IMR-90 (cell line): ENCODE results near the gene B3GALT6. TPM values are rescaled to one million over a fixed set of nuclear protein-coding genes. Genes with fewer than 3 reads are reported as not detected.

Experiments
- ATAC-seq: fragments of 200-7000 bp; cut with Tn5 transposase; 2 replicates; pipeline ENCODE4 v1.9.1; 2020; ENCODE audit warnings: low read depth, mild to moderate bottlenecking, moderate library complexity
- BruUV-seq: library from RNA; stranded (reverse); fragments of 400-500 nt; replicated peaks from 2 replicates; lab custom pipeline; 2021; lab: Mats Ljungman, UMichigan
- CTCF ChIA-PET: fragments of 300-600 bp; formaldehyde crosslinking; extraction: SDS; loops from one replicate; lab custom pipeline; 2021; ENCODE audit warnings: antibody characterized with exemption; lab: Yijun Ruan, JAX
- POLR2A ChIA-PET: fragments of 300-600 bp; sonication (Branson Sonifier 250); formaldehyde crosslinking; loops from one replicate; lab custom pipeline; 2022; ENCODE audit warnings: antibody characterized with exemption; ENCODE audit not compliant: unreplicated experiment; lab: Charles Lee
- DNase-seq: peaks from one replicate; pipeline ENCODE4 v3.0.0; 2013
- H2AFZ ChIP-seq: replicated peaks from 2 replicates; pipeline ENCODE3; 2013; ENCODE audit warnings: low read length, mild to moderate bottlenecking; ENCODE audit not compliant: poor library complexity
- H2AK5ac ChIP-seq: 2 replicates; pipeline ENCODE4 v1.6.1; 2013; ENCODE audit warnings: low read depth, low read length, inconsistent platforms
- H2AK9ac ChIP-seq: replicated peaks from 2 replicates; pipeline ENCODE3; 2013; ENCODE audit warnings: mild to moderate bottlenecking, low read depth, low read length, moderate library complexity; ENCODE audit not compliant: poor library complexity
- H2BK120ac ChIP-seq: 2 replicates; pipeline ENCODE4 v1.6.1; 2013; ENCODE audit warnings: low read depth, low read length, inconsistent platforms
- H2BK15ac ChIP-seq: 3 replicates; pipeline ENCODE4 v1.6.1; 2013; ENCODE audit warnings: low read depth, low read length, inconsistent platforms
- H2BK20ac ChIP-seq: 2 replicates; pipeline ENCODE4 v1.6.1; 2013; ENCODE audit warnings: low read depth, mild to moderate bottlenecking, inconsistent platforms, low read length, moderate library complexity
- H2BK5ac ChIP-seq: 2 replicates; pipeline ENCODE4 v1.6.1; 2013; ENCODE audit warnings: mild to moderate bottlenecking, low read depth, low read length, inconsistent platforms; ENCODE audit not compliant: poor library complexity, severe bottlenecking
- H3K14ac ChIP-seq: replicated peaks from 2 replicates; pipeline ENCODE4 v1.6.1; 2013; ENCODE audit warnings: low read depth, low read length, inconsistent platforms
- H3K18ac ChIP-seq: 2 replicates; pipeline ENCODE4 v1.6.1; 2013; ENCODE audit warnings: low read depth, low read length, control low read depth
- H3K23ac ChIP-seq: 2 replicates; pipeline ENCODE4 v1.6.1; 2013; ENCODE audit warnings: low read depth, low read length, inconsistent platforms
- H3K27ac ChIP-seq: 2 replicates; pipeline ENCODE4 v1.5.1; 2013; ENCODE audit warnings: mild to moderate bottlenecking, control low read depth, low read length; ENCODE audit not compliant: insufficient read depth
- H3K27me3 ChIP-seq: 2 replicates; pipeline ENCODE4 v1.6.1; 2013; ENCODE audit warnings: low read length; ENCODE audit not compliant: control insufficient read depth, insufficient read depth
- H3K36me3 ChIP-seq: 2 replicates; pipeline ENCODE4 v1.6.1; 2013; ENCODE audit warnings: low read length, mixed read lengths; ENCODE audit not compliant: control insufficient read depth, insufficient read depth
- H3K4ac ChIP-seq: 2 replicates; pipeline ENCODE4 v1.6.1; 2013; ENCODE audit warnings: low read depth, low read length, inconsistent platforms
- H3K4me1 ChIP-seq: 2 replicates; pipeline ENCODE4 v1.6.1; 2013; ENCODE audit warnings: low read length, mixed read lengths; ENCODE audit not compliant: control insufficient read depth, insufficient read depth
- H3K4me2 ChIP-seq: 2 replicates; pipeline ENCODE4 v1.6.1; 2013; ENCODE audit warnings: low read depth, mild to moderate bottlenecking, control low read depth, low read length, moderate library complexity
- H3K4me3 ChIP-seq: 2 replicates; pipeline ENCODE4 v1.5.1; 2013; ENCODE audit warnings: low read depth, mild to moderate bottlenecking, control low read depth, low read length, moderate library complexity; ENCODE audit not compliant: insufficient read depth
- H3K56ac ChIP-seq: 2 replicates; pipeline ENCODE4 v1.6.1; 2013; ENCODE audit warnings: low read length, inconsistent platforms; ENCODE audit not compliant: insufficient read depth; ENCODE audit errors: extremely low read depth
- H3K79me1 ChIP-seq, 2 experiments: 2 replicates each; pipeline ENCODE4 v1.6.1; 2013; ENCODE audit warnings: low read length in 2 of 2, inconsistent platforms in 1 of 2, low read depth in 1 of 2
- H3K9ac ChIP-seq: 2 replicates; pipeline ENCODE4 v1.6.1; 2013; ENCODE audit warnings: low read depth, low read length, control low read depth
- H3K9me1 ChIP-seq: 2 replicates; pipeline ENCODE4 v1.6.1; 2013; ENCODE audit warnings: low read length, inconsistent platforms; ENCODE audit not compliant: insufficient read depth
- H3K9me3 ChIP-seq: 2 replicates; pipeline ENCODE4 v1.6.1; 2013; ENCODE audit warnings: low read length; ENCODE audit not compliant: control insufficient read depth, insufficient read depth
- H4K20me1 ChIP-seq: 2 replicates; pipeline ENCODE4 v1.6.1; 2013; ENCODE audit warnings: low read length, inconsistent platforms; ENCODE audit not compliant: insufficient read depth
- H4K5ac ChIP-seq: 2 replicates; pipeline ENCODE4 v1.6.1; 2013; ENCODE audit warnings: mild to moderate bottlenecking, low read depth, low read length, control low read depth
- H4K8ac ChIP-seq, 2 experiments: 2 replicates each; pipeline ENCODE4 v1.6.1; 2013; ENCODE audit warnings: low read depth in 2 of 2, low read length in 2 of 2, control low read depth in 1 of 2, inconsistent platforms in 1 of 2
- H4K91ac ChIP-seq: 2 replicates; pipeline ENCODE4 v1.6.1; 2013; ENCODE audit warnings: low read depth, low read length, inconsistent platforms; ENCODE audit not compliant: insufficient read depth
- BHLHE40 ChIP-seq: fragments of 150-350 bp; IDR thresholded peaks from 2 replicates; pipeline ENCODE4 v1.6.1; 2016; ENCODE audit warnings: mild to moderate bottlenecking, low read depth, low read length
- FOS ChIP-seq: fragments of 150-350 bp; IDR thresholded peaks from 2 replicates; pipeline ENCODE4 v1.6.1; 2016; ENCODE audit warnings: low read depth, low read length
- MAFK ChIP-seq: IDR thresholded peaks from 2 replicates; pipeline ENCODE4 v1.6.1; 2012; ENCODE audit warnings: low read depth, low read length, improper control_type of control experiment
- NFE2L2 ChIP-seq: fragments of 150-350 bp; IDR thresholded peaks from 2 replicates; pipeline ENCODE4 v1.6.1; 2016; ENCODE audit warnings: low read depth, mild to moderate bottlenecking, low read length
- POLR2A ChIP-seq: IDR thresholded peaks from 2 replicates; pipeline ENCODE4 v1.6.1; 2012; ENCODE audit warnings: mild to moderate bottlenecking, low read depth, low read length
- SMC3 ChIP-seq: fragments of 150-350 bp; IDR thresholded peaks from 2 replicates; pipeline ENCODE4 v1.6.1; 2016; ENCODE audit warnings: low read depth, mild to moderate bottlenecking, antibody characterized with exemption, low read length, moderate library complexity
- WGBS, 2 experiments: methylation state at CpG; one replicate each; pipeline versions ENCODE4 v1.1.5 to v1.1.7; 2013; ENCODE audit warnings: missing lambda C conversion rate in 2 of 2; ENCODE audit not compliant: insufficient read length in 1 of 2; ENCODE audit errors: extremely low coverage in 2 of 2; 5-methylcytosine and 5-hydroxymethylcytosine counted together
- dilution Hi-C: fragments of 300-500 bp; cut with HindIII; formaldehyde crosslinking; loops from one replicate; pipeline ENCODE4 v1.14.3; 2018; ENCODE audit warnings: low sequenced_read_pairs; ENCODE audit not compliant: unreplicated experiment
- in situ Hi-C: fragments of 300-500 bp; cut with MboI; formaldehyde crosslinking; loops from 3 replicates; pipeline ENCODE4 v1.14.3; 2019; ENCODE audit warnings: low sequenced_read_pairs, inconsistent platforms, mixed read lengths
- intact Hi-C: fragments of 100-400 bp; cut with micrococcal nuclease; formaldehyde crosslinking; loops from 2 replicates; pipeline ENCODE4 v1.10.0; 2022
- polyA plus RNA-seq, 3 experiments: library from polyadenylated mRNA; depleted of rRNA; stranded (reverse); fragments of >200 nt; gene quantifications; 2 replicates each; pipeline ENCODE4 v1.2.3, GENCODE V29; 2012; ENCODE audit warnings: low replicate concordance in 1 of 3
- total RNA-seq: library from RNA; depleted of rRNA; stranded (reverse); fragments of >200 nt; gene quantifications from 2 replicates; pipeline ENCODE4 v1.2.3, GENCODE V29; 2012
- TF ChIP-seq, protein P1 (sequence below): conservative IDR thresholded peaks from 2 replicates; pipeline ENCODE4 v1.5.1; 2012; ENCODE audit warnings: mild to moderate bottlenecking, low read depth, low read length, improper control_type of control experiment
- TF ChIP-seq, protein P2 (sequence below): fragments of 150-350 bp; IDR thresholded peaks from 2 replicates; pipeline ENCODE4 v1.6.1; 2017; ENCODE audit warnings: mild to moderate bottlenecking, antibody characterized with exemption, low read length, low read depth

B3GALT6 gene
- total and polyA plus RNA-seq, 2 of the 4 experiments (the other 2 are of a cell fraction): 12.2 to 23.0 TPM

DNA sequence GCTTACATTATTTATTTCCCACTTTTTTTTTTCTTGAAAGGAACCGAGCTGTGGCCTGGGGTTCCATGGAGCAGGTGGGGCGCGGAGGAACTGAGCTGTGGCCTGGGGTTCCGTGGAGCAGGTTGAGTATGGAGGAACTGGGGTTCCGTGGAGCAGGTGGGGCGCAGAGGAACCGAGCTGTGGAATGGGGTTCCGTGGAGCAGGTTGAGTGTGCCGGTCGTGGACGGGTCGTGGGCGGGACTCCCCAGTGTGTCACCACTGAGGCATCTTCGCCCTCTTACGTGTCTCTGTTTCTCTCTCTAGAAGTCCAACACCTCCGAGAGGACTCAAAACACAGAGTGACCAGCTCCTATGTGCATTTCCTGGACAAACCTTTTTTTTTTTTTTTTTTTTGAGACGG lies 47.0 kb downstream of the B3GALT6 start:
- peaks cover 22% of the 10 kb centered on the region for H3K4me1 ChIP-seq
- no peak overlapping the region for H3K4me3 ChIP-seq
- CTCF ChIA-PET: interaction anchor here (0.6 kb wide), 1 partner anchor 40 kb away, joined by 3 read pairs; no protein-coding TSS in a partner anchor
- no peak overlapping the region for H4K8ac ChIP-seq
- no peak overlapping the region for H3K27ac ChIP-seq
- H3K79me1 ChIP-seq: peaks cover 8 to 19% of the 10 kb centered on the region in 2 experiments; a peak in 3 of 4 replicates
- DNase-seq (no peak), ATAC-seq (no peak)
- no peaks in the 10 kb centered on the region for H3K36me3 ChIP-seq
- H3K4ac ChIP-seq: no peak overlapping the region
- no peak overlapping the region for H2AK5ac ChIP-seq
- no peak overlapping the region for H2AFZ ChIP-seq
- TF ChIP-seq POLR2A (no peak), FOS (no peak), MAFK (no peak), BHLHE40 (no peak), SMC3 (no peak), NFE2L2 (no peak)
- TF ChIP-seq, protein P1, sequence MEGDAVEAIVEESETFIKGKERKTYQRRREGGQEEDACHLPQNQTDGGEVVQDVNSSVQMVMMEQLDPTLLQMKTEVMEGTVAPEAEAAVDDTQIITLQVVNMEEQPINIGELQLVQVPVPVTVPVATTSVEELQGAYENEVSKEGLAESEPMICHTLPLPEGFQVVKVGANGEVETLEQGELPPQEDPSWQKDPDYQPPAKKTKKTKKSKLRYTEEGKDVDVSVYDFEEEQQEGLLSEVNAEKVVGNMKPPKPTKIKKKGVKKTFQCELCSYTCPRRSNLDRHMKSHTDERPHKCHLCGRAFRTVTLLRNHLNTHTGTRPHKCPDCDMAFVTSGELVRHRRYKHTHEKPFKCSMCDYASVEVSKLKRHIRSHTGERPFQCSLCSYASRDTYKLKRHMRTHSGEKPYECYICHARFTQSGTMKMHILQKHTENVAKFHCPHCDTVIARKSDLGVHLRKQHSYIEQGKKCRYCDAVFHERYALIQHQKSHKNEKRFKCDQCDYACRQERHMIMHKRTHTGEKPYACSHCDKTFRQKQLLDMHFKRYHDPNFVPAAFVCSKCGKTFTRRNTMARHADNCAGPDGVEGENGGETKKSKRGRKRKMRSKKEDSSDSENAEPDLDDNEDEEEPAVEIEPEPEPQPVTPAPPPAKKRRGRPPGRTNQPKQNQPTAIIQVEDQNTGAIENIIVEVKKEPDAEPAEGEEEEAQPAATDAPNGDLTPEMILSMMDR: no peak
- TF ChIP-seq, protein P2, sequence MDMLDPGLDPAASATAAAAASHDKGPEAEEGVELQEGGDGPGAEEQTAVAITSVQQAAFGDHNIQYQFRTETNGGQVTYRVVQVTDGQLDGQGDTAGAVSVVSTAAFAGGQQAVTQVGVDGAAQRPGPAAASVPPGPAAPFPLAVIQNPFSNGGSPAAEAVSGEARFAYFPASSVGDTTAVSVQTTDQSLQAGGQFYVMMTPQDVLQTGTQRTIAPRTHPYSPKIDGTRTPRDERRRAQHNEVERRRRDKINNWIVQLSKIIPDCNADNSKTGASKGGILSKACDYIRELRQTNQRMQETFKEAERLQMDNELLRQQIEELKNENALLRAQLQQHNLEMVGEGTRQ: no peak
- H3K9ac ChIP-seq: no peak overlapping the region
- no peak overlapping the region for H3K56ac ChIP-seq
- H3K9me3 ChIP-seq: no peaks in the 10 kb centered on the region
- intact Hi-C loops (no loop called here), dilution Hi-C loops (no loop called here), in situ Hi-C loops (no loop called here)
- peaks cover 9% of the 10 kb centered on the region; the same call in 1 of the 2 replicates for H3K9me1 ChIP-seq
- no peak overlapping the region for H2BK20ac ChIP-seq
- no peak overlapping the region for H3K23ac ChIP-seq
- H3K4me2 ChIP-seq: no peak overlapping the region
- H3K18ac ChIP-seq: no peak overlapping the region
- no peaks in the 10 kb centered on the region for H4K20me1 ChIP-seq
- H3K27me3 ChIP-seq: no peaks in the 10 kb centered on the region
- H4K91ac ChIP-seq: no peak overlapping the region
- H3K14ac ChIP-seq: no peak overlapping the region
- no TSS peak for BruUV-seq
- no peak overlapping the region for H2BK120ac ChIP-seq
- H2BK5ac ChIP-seq: no peak overlapping the region
- no peak overlapping the region for H2AK9ac ChIP-seq
- no peak overlapping the region for H2BK15ac ChIP-seq
- no peak overlapping the region for H4K5ac ChIP-seq
- WGBS, 2 experiments: no CpG with 5 or more reads among the region's 17 CpGs
- POLR2A ChIA-PET: interaction anchor here (0.6 kb wide), 2 partner anchors 157 to 251 kb away, joined by 4 to 10 read pairs; no protein-coding TSS in a partner anchor
